Measurements from ENCODE around the gene IFITM2.

Gene IFITM2

GRCh38 chr11:297051-297585, 10.5 kb upstream of the IFITM2 start:
- peak overlapping the region; percentile 49 for H3K4me2 ChIP-seq (ENCODE audit: low read depth, low read length, poor library complexity, severe bottlenecking)
- H3K4me3 ChIP-seq (ENCODE audit: low read length, poor library complexity, severe bottlenecking), result no peak overlapping the region
- peaks cover 20% of the 10 kb centered on the region for H3K4me1 ChIP-seq (ENCODE audit: insufficient read depth, low read length, poor library complexity, severe bottlenecking)
- H4K20me1 ChIP-seq (ENCODE audit: insufficient read depth, low read length, poor library complexity, severe bottlenecking), result no peaks in the 10 kb centered on the region
- no peak overlapping the region for H2AFZ ChIP-seq (ENCODE audit: low read length)
- no peaks in the 10 kb centered on the region for H3K9me2 ChIP-seq (replicated peaks; ENCODE audit: low read depth, low read length)
- H3K9me3 ChIP-seq (ENCODE audit: insufficient read depth, low read depth, low read length), result no peaks in the 10 kb centered on the region
- no peaks in the 10 kb centered on the region; the same call in 1 of the 2 replicates for H3K36me3 ChIP-seq (ENCODE audit: insufficient read depth, low read length)
- TF ChIP-seq CTCF (conservative IDR thresholded peaks at IDR 0.05; ENCODE audit: low read length) (no peak), EZH2phosphoT487 (IDR thresholded peaks at IDR 0.05; ENCODE audit: borderline replicate concordance) (no peak)
- no peaks in the 10 kb centered on the region for H3K79me2 ChIP-seq (ENCODE audit: insufficient read depth, low read length)
- no peaks in the 10 kb centered on the region for H3F3A ChIP-seq (ENCODE audit: low read depth)
- no peaks in the 10 kb centered on the region for H3K27me3 ChIP-seq (ENCODE audit: insufficient read depth, low read length, poor library complexity, severe bottlenecking)
- peak overlapping the region; percentile 23 for H3K9ac ChIP-seq (ENCODE audit: low read depth, low read length, poor library complexity, severe bottlenecking)

- Histone ChIP-seq H3K4me1 (ENCODE audit: insufficient read depth, low read length, poor library complexity, severe bottlenecking) (peaks cover 15% of the 10 kb centered on the region), H4K20me1 (ENCODE audit: insufficient read depth, low read length, poor library complexity, severe bottlenecking) (no peaks in the 10 kb centered on the region), H3F3A (ENCODE audit: low read depth) (no peaks in the 10 kb centered on the region), H3K9me2 (replicated peaks; ENCODE audit: low read depth, low read length) (no peaks in the 10 kb centered on the region), H3K36me3 (ENCODE audit: insufficient read depth, low read length) (no peaks in the 10 kb centered on the region; the same call in 1 of the 2 replicates), H3K9ac (ENCODE audit: low read depth, low read length, poor library complexity, severe bottlenecking) (peak overlapping the region; percentile 23), H3K9me3 (ENCODE audit: insufficient read depth, low read depth, low read length) (no peaks in the 10 kb centered on the region), H3K79me2 (ENCODE audit: insufficient read depth, low read length) (no peaks in the 10 kb centered on the region), H3K27me3 (ENCODE audit: insufficient read depth, low read length, poor library complexity, severe bottlenecking) (no peaks in the 10 kb centered on the region), H3K4me3 (ENCODE audit: low read length, poor library complexity, severe bottlenecking) (no peak overlapping the region), H2AFZ (ENCODE audit: low read length) (no peak overlapping the region), H3K4me2 (ENCODE audit: low read depth, low read length, poor library complexity, severe bottlenecking) (peak overlapping the region; percentile 49)
- TF ChIP-seq CTCF (conservative IDR thresholded peaks at IDR 0.05; ENCODE audit: low read length) (no peak; the same call in 1 of the 2 replicates), EZH2phosphoT487 (IDR thresholded peaks at IDR 0.05; ENCODE audit: borderline replicate concordance) (no peak)
Measured at GRCh38 chr11:297586-298405, 9.8 kb upstream of the IFITM2 start.

DNA sequence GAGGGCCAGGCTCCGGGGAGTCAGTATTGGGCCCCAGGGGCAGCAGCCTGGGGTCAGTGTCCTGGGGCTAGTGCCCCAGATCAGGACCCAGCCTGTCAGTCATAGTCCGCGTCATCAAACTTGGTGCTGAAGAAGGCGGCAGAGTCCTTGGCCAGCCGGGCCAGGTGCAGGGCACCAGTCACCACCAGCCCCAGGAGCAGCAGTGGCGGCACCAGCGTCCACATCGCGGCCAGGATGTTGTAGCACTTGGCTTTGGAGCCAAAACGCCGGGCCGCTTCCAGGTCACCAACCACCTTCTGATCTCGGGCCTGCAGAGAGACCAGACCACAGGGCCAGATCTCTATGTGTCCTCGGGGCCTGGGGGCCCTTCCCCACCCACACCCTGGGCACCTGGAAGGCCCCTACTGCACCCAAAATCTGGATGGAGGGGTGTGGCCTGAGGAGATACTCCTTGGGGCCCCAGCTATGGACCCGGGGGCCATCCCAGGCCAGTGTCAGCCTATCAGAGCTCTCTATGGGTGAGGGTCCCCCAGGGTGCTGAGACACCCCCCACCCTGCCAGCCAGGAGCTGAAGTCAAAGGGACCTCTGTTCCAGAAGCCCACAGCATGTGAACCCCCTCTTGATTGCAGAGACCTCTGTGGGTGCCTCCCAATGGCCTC, 9.1 kb upstream of the IFITM2 start:
- Histone ChIP-seq H3K9ac (ENCODE audit: low read depth, low read length, poor library complexity, severe bottlenecking) (peak overlapping the region; percentile 48), H3K4me1 (ENCODE audit: insufficient read depth, low read length, poor library complexity, severe bottlenecking) (peaks cover 15% of the 10 kb centered on the region), H3K36me3 (ENCODE audit: insufficient read depth, low read length) (no peaks in the 10 kb centered on the region; the same call in 1 of the 2 replicates), H3K4me2 (ENCODE audit: low read depth, low read length, poor library complexity, severe bottlenecking) (peak overlapping the region; percentile 49), H3K9me2 (replicated peaks; ENCODE audit: low read depth, low read length) (no peaks in the 10 kb centered on the region), H3K4me3 (ENCODE audit: low read length, poor library complexity, severe bottlenecking) (no peak overlapping the region), H4K20me1 (ENCODE audit: insufficient read depth, low read length, poor library complexity, severe bottlenecking) (no peaks in the 10 kb centered on the region), H3F3A (ENCODE audit: low read depth) (no peaks in the 10 kb centered on the region), H3K27me3 (ENCODE audit: insufficient read depth, low read length, poor library complexity, severe bottlenecking) (no peaks in the 10 kb centered on the region), H2AFZ (ENCODE audit: low read length) (no peak overlapping the region), H3K9me3 (ENCODE audit: insufficient read depth, low read depth, low read length) (no peaks in the 10 kb centered on the region), H3K79me2 (ENCODE audit: insufficient read depth, low read length) (no peaks in the 10 kb centered on the region)
- TF ChIP-seq EZH2phosphoT487 (IDR thresholded peaks at IDR 0.05; ENCODE audit: borderline replicate concordance) (no peak), CTCF (conservative IDR thresholded peaks at IDR 0.05; ENCODE audit: low read length) (no peak)
